Measurements from ENCODE around the gene RPS6KA4.
A peak's percentile ranks its signal among the peaks of the same experiment; 100 is the strongest.

Gene RPS6KA4

DNA sequence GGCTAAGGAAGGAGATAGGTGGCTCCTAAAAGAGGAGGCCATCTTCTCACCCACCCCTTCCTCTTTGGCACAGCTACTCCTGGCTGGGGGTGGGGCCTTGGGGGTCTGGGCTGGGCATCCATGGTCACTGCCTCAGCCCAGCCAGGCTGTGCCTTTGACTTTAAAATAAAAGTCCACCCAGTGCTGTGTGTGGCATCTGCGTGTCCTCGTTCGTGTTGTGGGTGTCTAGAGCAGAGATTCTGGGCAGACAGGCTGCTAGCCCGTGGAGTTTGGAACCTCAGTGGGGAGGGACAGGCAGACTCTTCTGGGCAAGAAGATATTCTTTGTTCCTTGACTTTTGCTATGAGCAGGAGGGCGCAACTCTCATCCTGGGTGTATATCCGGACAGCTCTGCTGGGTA lies 13.1 kb downstream of the RPS6KA4 start:
- no peak for FAIRE-seq
- TF ChIP-seq POLR2AphosphoS5 (IDR thresholded peaks at IDR 0.05; ENCODE audit: low read depth, low read length) (no peak), POLR2A (IDR thresholded peaks at IDR 0.05; ENCODE audit: low read depth, low read length) (no peak), TAF1 (IDR thresholded peaks at IDR 0.05; ENCODE audit: borderline replicate concordance, low read depth, low read length) (no peak)
- no peak for DNase-seq (ENCODE audit: insufficient read length)

GRCh38 chr11:64372802-64373597 lies 14.0 kb downstream of the RPS6KA4 start:
- DNase-seq (ENCODE audit: insufficient read length) (peak; percentile 25), FAIRE-seq (no peak)
- TF ChIP-seq POLR2A (IDR thresholded peaks at IDR 0.05; ENCODE audit: low read depth, low read length) (no peak; the same call in 1 of the 2 replicates), TAF1 (IDR thresholded peaks at IDR 0.05; ENCODE audit: borderline replicate concordance, low read depth, low read length) (no peak), POLR2AphosphoS5 (IDR thresholded peaks at IDR 0.05; ENCODE audit: low read depth, low read length) (no peak)

DNA sequence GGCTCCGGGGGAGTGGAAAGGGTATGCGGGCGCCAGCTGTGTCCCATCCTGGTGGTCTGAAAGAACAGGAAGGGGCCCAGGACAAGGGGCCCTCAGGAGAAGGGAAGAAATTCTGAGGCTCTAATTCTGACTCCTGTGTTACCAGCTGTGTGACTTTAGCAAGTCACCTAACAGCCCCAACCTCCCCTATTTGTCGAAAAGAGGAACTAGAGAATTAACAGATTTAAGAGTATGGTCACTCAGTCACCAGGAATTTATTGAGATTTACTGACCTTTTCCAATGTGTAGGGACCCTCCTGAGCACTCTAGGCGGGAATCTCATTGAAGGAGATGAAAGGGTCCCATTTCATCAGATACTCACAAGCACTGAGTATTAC lies 14.6 kb downstream of the RPS6KA4 start:
- TF ChIP-seq TAF1 (IDR thresholded peaks at IDR 0.05; ENCODE audit: borderline replicate concordance, low read depth, low read length): no peak
- no peak for FAIRE-seq
- DNase-seq (ENCODE audit: insufficient read length): no peak

- FAIRE-seq (no peak), DNase-seq (ENCODE audit: insufficient read length) (no peak)
- no peak for TF ChIP-seq POLR2A (IDR thresholded peaks at IDR 0.05; ENCODE audit: low read depth, low read length)
- TF ChIP-seq POLR2AphosphoS5 (IDR thresholded peaks at IDR 0.05; ENCODE audit: low read depth, low read length): no peak
- no peak for TF ChIP-seq TAF1 (IDR thresholded peaks at IDR 0.05; ENCODE audit: borderline replicate concordance, low read depth, low read length)
Measured at GRCh38 chr11:64376071-64376470, 17.1 kb downstream of the RPS6KA4 start.

- TF ChIP-seq POLR2A (IDR thresholded peaks at IDR 0.05; ENCODE audit: low read depth, low read length): no peak
- TF ChIP-seq POLR2AphosphoS5 (IDR thresholded peaks at IDR 0.05; ENCODE audit: low read depth, low read length): no peak
- TF ChIP-seq TAF1 (IDR thresholded peaks at IDR 0.05; ENCODE audit: borderline replicate concordance, low read depth, low read length): no peak
- FAIRE-seq: no peak
- DNase-seq (ENCODE audit: insufficient read length): no peak
Measured at GRCh38 chr11:64378335-64378880, 19.4 kb downstream of the RPS6KA4 start.

DNA sequence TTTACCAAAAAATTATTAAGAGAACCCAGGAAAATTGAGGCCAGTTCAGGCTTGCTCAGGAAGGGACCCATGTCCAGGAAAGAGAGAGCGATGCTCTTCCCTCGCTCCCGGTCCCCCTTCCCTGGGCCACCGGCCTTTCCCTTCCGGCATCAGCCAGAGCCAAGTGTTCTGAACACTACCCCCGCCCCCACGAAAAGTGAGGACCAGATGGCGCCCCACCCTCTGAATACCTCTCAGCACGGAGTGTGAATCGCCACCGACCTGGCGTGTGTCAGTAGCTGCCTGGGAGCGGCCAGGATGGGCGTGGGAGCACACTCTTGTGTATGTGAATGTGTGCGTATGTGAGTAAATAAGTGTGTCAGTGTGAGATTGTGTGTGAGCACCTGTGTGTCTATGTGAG lies 20.2 kb downstream of the RPS6KA4 start:
- DNase-seq (ENCODE audit: insufficient read length) (no peak), FAIRE-seq (no peak)

DNA sequence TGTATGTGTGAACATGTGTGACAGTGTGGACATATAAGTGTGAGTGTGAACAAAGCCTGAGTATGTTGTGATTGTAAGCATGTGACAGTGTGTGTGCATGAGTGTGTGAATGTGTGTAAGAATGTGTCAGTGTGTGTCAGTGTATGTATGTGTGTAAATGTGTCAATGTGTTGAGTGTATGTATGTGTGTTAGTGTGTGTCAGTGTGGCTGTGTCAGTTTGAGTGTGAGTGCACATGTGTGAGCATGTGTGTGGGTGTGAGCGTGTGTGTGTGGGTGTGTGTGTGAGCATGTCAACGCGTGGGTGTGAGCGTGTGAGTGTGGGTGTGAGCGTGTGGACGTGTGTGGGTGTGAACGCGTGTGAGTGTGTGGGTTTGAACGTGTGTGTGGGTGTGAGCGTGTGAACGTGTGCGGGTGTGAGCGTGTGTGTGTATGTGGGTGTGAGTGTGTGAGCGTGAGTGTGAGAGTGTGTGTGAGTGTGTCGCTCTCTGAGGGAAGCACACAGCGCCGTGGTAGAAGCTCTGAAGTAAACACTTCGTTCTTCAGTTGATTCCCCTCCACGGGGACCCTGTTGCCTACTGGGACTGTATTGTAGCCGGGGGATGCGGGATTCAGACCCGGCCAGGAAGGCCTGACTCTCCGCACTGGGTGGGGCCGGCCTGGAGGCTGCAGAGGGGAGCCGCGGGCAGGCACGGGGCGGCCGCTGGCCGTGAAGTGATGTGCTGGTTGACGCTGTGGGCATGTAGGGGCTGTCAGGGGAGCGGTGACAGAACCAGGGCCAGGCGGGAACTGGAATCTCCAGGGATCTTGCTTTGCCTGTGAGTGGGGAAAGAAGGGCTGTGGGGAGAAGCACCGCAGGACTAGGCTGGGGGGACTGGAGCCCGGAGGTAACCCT lies 21.1 kb downstream of the RPS6KA4 start:
- no peak for TF ChIP-seq TAF1 (IDR thresholded peaks at IDR 0.05; ENCODE audit: borderline replicate concordance, low read depth, low read length)
- TF ChIP-seq POLR2AphosphoS5 (IDR thresholded peaks at IDR 0.05; ENCODE audit: low read depth, low read length): no peak
- no peak for TF ChIP-seq POLR2A (IDR thresholded peaks at IDR 0.05; ENCODE audit: low read depth, low read length)
- no peak for DNase-seq (ENCODE audit: insufficient read length)

More for the DNA sequence above, 20.2 kb downstream of the RPS6KA4 start:
- TF ChIP-seq POLR2A (IDR thresholded peaks at IDR 0.05; ENCODE audit: low read depth, low read length) (no peak), TAF1 (IDR thresholded peaks at IDR 0.05; ENCODE audit: borderline replicate concordance, low read depth, low read length) (no peak), POLR2AphosphoS5 (IDR thresholded peaks at IDR 0.05; ENCODE audit: low read depth, low read length) (no peak)

DNA sequence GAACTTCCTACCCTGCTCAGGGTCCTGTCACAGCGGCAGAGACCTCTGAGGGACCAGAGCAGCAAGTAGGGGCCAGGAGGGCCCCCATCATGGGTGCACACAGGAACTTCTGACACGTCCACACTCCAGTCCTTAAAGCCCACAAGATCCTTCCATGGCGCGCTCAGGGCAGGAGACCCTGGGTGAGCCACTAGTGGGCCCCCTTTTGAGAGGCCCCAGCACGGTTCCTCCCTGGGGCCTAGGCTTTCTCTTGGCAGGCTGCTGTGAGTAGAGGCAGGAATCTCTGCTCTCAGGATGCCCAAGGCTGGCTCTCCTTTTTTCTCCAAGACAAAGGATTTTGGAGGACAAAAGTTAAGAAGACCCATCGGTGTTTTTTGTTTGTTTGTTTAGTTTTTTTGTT lies 22.4 kb downstream of the RPS6KA4 start:
- FAIRE-seq (no peak), DNase-seq (ENCODE audit: insufficient read length) (no peak)
- no peak for TF ChIP-seq TAF1 (IDR thresholded peaks at IDR 0.05; ENCODE audit: borderline replicate concordance, low read depth, low read length)
- TF ChIP-seq POLR2A (IDR thresholded peaks at IDR 0.05; ENCODE audit: low read depth, low read length): no peak
- TF ChIP-seq POLR2AphosphoS5 (IDR thresholded peaks at IDR 0.05; ENCODE audit: low read depth, low read length): no peak

More for the DNA sequence above, 21.1 kb downstream of the RPS6KA4 start:
- peak; percentile 70 for FAIRE-seq

GRCh38 chr11:64382047-64382446 lies 23.1 kb downstream of the RPS6KA4 start:
- TF ChIP-seq POLR2A (IDR thresholded peaks at IDR 0.05; ENCODE audit: low read depth, low read length) (no peak), TAF1 (IDR thresholded peaks at IDR 0.05; ENCODE audit: borderline replicate concordance, low read depth, low read length) (no peak), POLR2AphosphoS5 (IDR thresholded peaks at IDR 0.05; ENCODE audit: low read depth, low read length) (no peak)
- no peak for DNase-seq (ENCODE audit: insufficient read length)
- no peak for FAIRE-seq

DNA sequence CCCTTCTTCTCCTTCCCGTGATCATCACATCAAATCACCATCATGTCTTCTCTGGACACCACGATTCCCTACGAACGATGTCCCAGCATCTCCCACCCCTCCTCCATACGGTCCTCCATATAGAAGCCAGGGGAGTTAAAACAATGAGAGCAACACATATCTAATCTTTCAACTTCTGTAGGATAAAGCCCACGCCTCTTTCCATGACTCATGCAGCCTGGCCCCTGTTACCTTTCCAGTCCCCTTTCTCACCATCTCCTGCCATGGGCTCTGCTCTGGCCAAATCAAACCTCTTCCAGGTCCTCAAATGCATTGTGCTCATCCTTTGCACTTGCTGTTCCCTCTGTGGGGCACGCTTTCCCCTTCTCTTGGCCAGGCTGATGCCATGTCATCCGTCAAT lies 23.6 kb downstream of the RPS6KA4 start:
- DNase-seq (ENCODE audit: insufficient read length) (no peak), FAIRE-seq (no peak)
- TF ChIP-seq TAF1 (IDR thresholded peaks at IDR 0.05; ENCODE audit: borderline replicate concordance, low read depth, low read length) (no peak), POLR2A (IDR thresholded peaks at IDR 0.05; ENCODE audit: low read depth, low read length) (no peak), POLR2AphosphoS5 (IDR thresholded peaks at IDR 0.05; ENCODE audit: low read depth, low read length) (no peak)

- FAIRE-seq (no peak), DNase-seq (ENCODE audit: insufficient read length) (no peak)
- TF ChIP-seq TAF1 (IDR thresholded peaks at IDR 0.05; ENCODE audit: borderline replicate concordance, low read depth, low read length): no peak
- TF ChIP-seq POLR2AphosphoS5 (IDR thresholded peaks at IDR 0.05; ENCODE audit: low read depth, low read length): no peak
- TF ChIP-seq POLR2A (IDR thresholded peaks at IDR 0.05; ENCODE audit: low read depth, low read length): no peak
Measured at GRCh38 chr11:64383580-64383979, 24.6 kb downstream of the RPS6KA4 start.
